Measurements from ENCODE around the gene ANXA6. TPM values are rescaled to one million over a fixed set of nuclear protein-coding genes. Genes with fewer than 3 reads are reported as not detected.

The ANXA6 gene
- total and polyA plus RNA-seq, 4 experiments from 2014 or later, result 229 to 342 (median 324) TPM

GRCh38 chr5:151150471-151151262 is 6.9 kb downstream of the ANXA6 start:
- H3K4me3 ChIP-seq (ENCODE audit: low read length in 2 of 2), result peak overlapping the region; percentile 1 to 38
- Mint-ChIP-seq H3K4me3 (peak overlapping the region; percentile 60 to 98 (median 86)), H3K36me3 (peaks cover 32 to 66% of the 10 kb centered on the region in 2 donors), H3K27me3 (no peaks in the 10 kb centered on the region), H3K27ac (peak overlapping the region; percentile 94 to 99 (median 96)), H3K4me1 (peaks cover 78 to 100% (median 90%) of the 10 kb centered on the region in 4 donors), H3K9me3 (no peaks in the 10 kb centered on the region)
- CTCF ChIA-PET (ENCODE audit: partially characterized antibody), result interaction anchor here (0.9 to 50.2 kb wide), 7 partner anchors 3 to 102 kb away, joined by 3 to 2066 read pairs (median 8); partner anchors contain the start of gene ANXA6
- POLR2A ChIA-PET (ENCODE audit: partially characterized antibody), result interaction anchor here (0.7 to 13.9 kb wide), 16 partner anchors 8 to 622 kb away, joined by 3 to 249 read pairs (median 8); partner anchors contain the start of genes CCDC69 and GM2A
- peaks cover 100% of the 10 kb centered on the region for H3K4me1 ChIP-seq (ENCODE audit: insufficient read depth, low read length)
- peaks cover 21% of the 10 kb centered on the region for H3K36me3 ChIP-seq (ENCODE audit: insufficient read depth, low read length)
- H3K27me3 ChIP-seq (ENCODE audit: insufficient read depth, low read length), result no peaks in the 10 kb centered on the region
- peak overlapping the region; percentile 84 for H3K27ac ChIP-seq (ENCODE audit: low read depth, low read length)
- peak; percentile 81 to 94 (median 83) for DNase-seq
- intact Hi-C loops (cut with micrococcal nuclease), result loop anchor here (1.0 to 10.0 kb wide), 4 partner anchors 9 to 696 kb away; no protein-coding TSS in a partner anchor
- H3K9me3 ChIP-seq (ENCODE audit: control insufficient read depth in 1 of 2, low read length in 2 of 2), result no peaks in the 10 kb centered on the region

DNA sequence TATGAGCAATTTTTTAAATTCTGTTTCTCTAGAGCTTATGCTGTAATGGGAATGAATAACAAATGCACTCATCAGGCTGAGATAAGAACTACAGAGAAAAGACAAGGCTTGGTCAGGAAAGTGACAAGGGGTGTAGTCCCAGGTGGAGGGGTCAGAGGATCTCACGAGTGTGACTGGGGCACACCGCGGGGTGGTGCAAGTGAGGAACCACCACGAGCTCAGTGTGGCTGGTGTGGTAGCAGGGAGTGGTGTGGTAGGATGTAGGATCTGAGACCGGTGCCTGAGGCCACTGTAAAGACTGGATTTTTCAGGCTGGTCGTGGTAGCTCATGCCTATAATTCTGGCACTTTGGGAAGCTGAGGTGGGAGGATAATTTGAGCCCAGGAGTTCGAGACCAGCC is 9.0 kb downstream of the ANXA6 start:
- H3K27ac ChIP-seq (ENCODE audit: low read depth, low read length), result peak overlapping the region; percentile 34
- H3K9me3 ChIP-seq (ENCODE audit: control insufficient read depth in 1 of 2, low read length in 2 of 2), result no peaks in the 10 kb centered on the region
- POLR2A ChIA-PET (ENCODE audit: partially characterized antibody), result interaction anchor here (0.8 to 13.9 kb wide), 9 partner anchors 6 to 65 kb away, joined by 3 to 249 read pairs (median 4); partner anchors contain the start of gene ANXA6
- H3K36me3 Mint-ChIP-seq, result peaks cover 44 to 72% of the 10 kb centered on the region in 2 donors
- peak overlapping the region; percentile 29 to 86 (median 76) for H3K4me3 Mint-ChIP-seq
- H3K27me3 ChIP-seq (ENCODE audit: insufficient read depth, low read length), result no peaks in the 10 kb centered on the region
- no peaks in the 10 kb centered on the region for H3K9me3 Mint-ChIP-seq
- H3K36me3 ChIP-seq (ENCODE audit: insufficient read depth, low read length), result peaks cover 35% of the 10 kb centered on the region
- peak overlapping the region in 1 of 2 donors; percentile 14 for H3K4me3 ChIP-seq (ENCODE audit: low read length in 2 of 2)
- H3K27ac Mint-ChIP-seq, result peak overlapping the region; percentile 94 to 97 (median 95)
- H3K4me1 ChIP-seq (ENCODE audit: insufficient read depth, low read length), result peaks cover 100% of the 10 kb centered on the region
- CTCF ChIA-PET (ENCODE audit: partially characterized antibody), result interaction anchor here (0.7 to 50.2 kb wide), 5 partner anchors 5 to 97 kb away, joined by 3 to 2066 read pairs (median 4); partner anchors contain the start of genes ANXA6 and TNIP1
- intact Hi-C loops (cut with micrococcal nuclease), result no loop called here
- no peaks in the 10 kb centered on the region for H3K27me3 Mint-ChIP-seq
- H3K4me1 Mint-ChIP-seq, result peaks cover 81 to 100% (median 93%) of the 10 kb centered on the region in 4 donors
- no peak for DNase-seq

DNA sequence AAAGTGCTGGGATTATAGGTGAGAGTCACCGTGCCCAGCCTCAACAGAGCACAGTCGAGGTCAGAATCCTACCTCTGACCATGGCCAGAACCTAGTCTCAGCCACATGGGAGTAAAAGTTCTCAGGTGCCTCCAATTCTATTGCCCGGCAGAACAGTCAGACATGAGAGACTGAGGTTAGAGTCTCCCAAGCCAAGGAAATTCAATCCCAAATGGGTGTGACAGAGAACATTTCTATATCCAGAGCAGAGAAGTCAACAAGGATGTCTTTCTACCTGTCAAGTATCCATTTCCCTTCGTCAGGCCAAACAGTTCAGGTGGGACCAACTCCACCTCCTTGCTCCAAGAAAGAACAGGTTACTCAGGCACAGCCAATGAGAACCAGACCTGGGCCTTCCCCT is 10.5 kb downstream of the ANXA6 start:
- H3K36me3 Mint-ChIP-seq, result peaks cover 42 to 73% of the 10 kb centered on the region in 2 donors
- H3K4me1 Mint-ChIP-seq, result peaks cover 80 to 100% (median 92%) of the 10 kb centered on the region in 4 donors
- no peaks in the 10 kb centered on the region for H3K27me3 ChIP-seq (ENCODE audit: insufficient read depth, low read length)
- H3K36me3 ChIP-seq (ENCODE audit: insufficient read depth, low read length), result peaks cover 42% of the 10 kb centered on the region
- no peaks in the 10 kb centered on the region for H3K9me3 Mint-ChIP-seq
- H3K27ac Mint-ChIP-seq, result peak overlapping the region; percentile 77 to 96 (median 94)
- CTCF ChIA-PET (ENCODE audit: partially characterized antibody), result interaction anchor here (40.5 to 50.2 kb wide), 2 partner anchors 6 to 14 kb away, joined by 2066 read pairs; partner anchors contain the start of gene ANXA6
- H3K27me3 Mint-ChIP-seq, result no peaks in the 10 kb centered on the region
- H3K27ac ChIP-seq (ENCODE audit: low read depth, low read length), result peak overlapping the region; percentile 34
- no peak overlapping the region for H3K4me3 ChIP-seq (ENCODE audit: low read length in 2 of 2)
- peaks cover 100% of the 10 kb centered on the region for H3K4me1 ChIP-seq (ENCODE audit: insufficient read depth, low read length)
- H3K4me3 Mint-ChIP-seq, result peak overlapping the region in 5 of 8 donors; percentile 21 to 86 (median 38)
- POLR2A ChIA-PET (ENCODE audit: partially characterized antibody), result interaction anchor here (0.6 to 13.9 kb wide), 5 partner anchors 10 to 67 kb away, joined by 3 to 249 read pairs (median 4); partner anchors contain the start of gene ANXA6
- no peaks in the 10 kb centered on the region for H3K9me3 ChIP-seq (ENCODE audit: control insufficient read depth in 1 of 2, low read length in 2 of 2)
- intact Hi-C loops (cut with micrococcal nuclease), result no loop called here
- DNase-seq, result no peak

DNA sequence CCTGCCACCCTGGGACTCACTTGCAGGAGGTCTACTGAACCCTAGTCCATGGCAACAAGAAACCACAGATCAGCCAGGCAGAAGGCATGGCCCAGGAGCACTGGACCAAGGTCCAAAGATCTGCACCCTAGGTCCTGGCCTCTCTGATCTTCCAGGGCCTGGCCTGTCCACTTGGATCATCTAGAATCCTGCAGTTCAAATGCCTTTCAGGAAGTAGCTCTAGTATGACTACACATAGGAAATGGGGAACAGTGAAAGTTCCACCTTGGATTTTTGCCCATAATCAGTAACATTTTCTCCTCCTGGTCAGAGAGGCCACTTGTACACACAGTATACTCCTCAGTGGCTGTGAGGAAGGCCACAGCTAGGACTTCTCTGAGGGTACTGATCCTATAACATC is 11.5 kb downstream of the ANXA6 start:
- H3K27me3 Mint-ChIP-seq, result no peaks in the 10 kb centered on the region
- H3K27me3 ChIP-seq (ENCODE audit: insufficient read depth, low read length), result no peaks in the 10 kb centered on the region
- H3K4me3 ChIP-seq (ENCODE audit: low read length in 2 of 2), result no peak overlapping the region
- intact Hi-C loops (cut with micrococcal nuclease), result no loop called here
- H3K9me3 ChIP-seq (ENCODE audit: control insufficient read depth in 1 of 2, low read length in 2 of 2), result no peaks in the 10 kb centered on the region
- peak overlapping the region in 7 of 8 donors; percentile 34 to 76 (median 47) for H3K4me3 Mint-ChIP-seq
- peaks cover 80 to 100% (median 92%) of the 10 kb centered on the region in 4 donors for H3K4me1 Mint-ChIP-seq
- peaks cover 42% of the 10 kb centered on the region for H3K36me3 ChIP-seq (ENCODE audit: insufficient read depth, low read length)
- H3K27ac ChIP-seq (ENCODE audit: low read depth, low read length), result peak overlapping the region; percentile 39
- DNase-seq, result no peak
- peaks cover 51 to 74% of the 10 kb centered on the region in 2 donors for H3K36me3 Mint-ChIP-seq
- peak overlapping the region; percentile 83 to 95 (median 92) for H3K27ac Mint-ChIP-seq
- ChIA-PET POLR2A (ENCODE audit: partially characterized antibody) (interaction anchor here (1.5 to 13.9 kb wide), 4 partner anchors 7 to 78 kb away, joined by 4 to 249 read pairs (median 104); partner anchors contain the start of genes ANXA6 and CCDC69), CTCF (ENCODE audit: partially characterized antibody) (interaction anchor here (40.5 to 50.2 kb wide), 2 partner anchors 7 to 13 kb away, joined by 2066 read pairs; partner anchors contain the start of gene ANXA6)
- no peaks in the 10 kb centered on the region for H3K9me3 Mint-ChIP-seq
- peaks cover 100% of the 10 kb centered on the region for H3K4me1 ChIP-seq (ENCODE audit: insufficient read depth, low read length)

DNA sequence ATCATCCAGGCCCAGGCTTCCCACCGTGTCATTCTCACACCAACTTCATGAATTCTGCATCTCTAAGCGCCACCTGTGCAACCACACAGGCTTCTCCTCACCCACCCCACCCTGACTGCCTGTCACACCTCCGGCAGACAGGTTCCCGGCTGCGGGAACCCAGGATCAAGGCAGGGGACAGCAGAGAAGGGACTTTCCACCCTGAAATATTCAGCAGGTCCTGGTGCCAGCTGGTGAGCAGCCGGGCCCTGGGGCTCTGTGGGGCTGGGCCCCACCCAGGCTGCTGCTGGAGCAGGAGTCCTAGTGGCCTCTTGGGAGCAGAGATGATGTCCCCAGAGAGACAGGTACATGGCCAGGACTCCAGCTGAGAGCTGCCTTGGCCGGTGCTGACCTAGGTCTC is 12.7 kb downstream of the ANXA6 start:
- H3K9me3 ChIP-seq (ENCODE audit: control insufficient read depth in 1 of 2, low read length in 2 of 2), result no peaks in the 10 kb centered on the region
- peaks cover 100% of the 10 kb centered on the region for H3K4me1 ChIP-seq (ENCODE audit: insufficient read depth, low read length)
- peak overlapping the region; percentile 37 for H3K27ac ChIP-seq (ENCODE audit: low read depth, low read length)
- H3K27me3 ChIP-seq (ENCODE audit: insufficient read depth, low read length), result no peaks in the 10 kb centered on the region
- Mint-ChIP-seq H3K36me3 (peaks cover 52 to 76% of the 10 kb centered on the region in 2 donors), H3K27ac (peak overlapping the region; percentile 85 to 96 (median 94)), H3K4me1 (peaks cover 78 to 100% (median 93%) of the 10 kb centered on the region in 4 donors), H3K9me3 (no peaks in the 10 kb centered on the region), H3K4me3 (peak overlapping the region in 5 of 8 donors; percentile 29 to 79 (median 48)), H3K27me3 (no peaks in the 10 kb centered on the region)
- no peak for DNase-seq
- H3K4me3 ChIP-seq (ENCODE audit: low read length in 2 of 2), result no peak overlapping the region
- peaks cover 42% of the 10 kb centered on the region for H3K36me3 ChIP-seq (ENCODE audit: insufficient read depth, low read length)
- intact Hi-C loops (cut with micrococcal nuclease), result no loop called here
- POLR2A ChIA-PET (ENCODE audit: partially characterized antibody), result interaction anchor here (0.7 to 13.9 kb wide), 6 partner anchors 8 to 79 kb away, joined by 3 to 249 read pairs (median 4); partner anchors contain the start of genes ANXA6, CCDC69 and TNIP1
- CTCF ChIA-PET (ENCODE audit: partially characterized antibody), result interaction anchor here (40.5 to 50.2 kb wide), 2 partner anchors 9 to 12 kb away, joined by 2066 read pairs; partner anchors contain the start of gene ANXA6

DNA sequence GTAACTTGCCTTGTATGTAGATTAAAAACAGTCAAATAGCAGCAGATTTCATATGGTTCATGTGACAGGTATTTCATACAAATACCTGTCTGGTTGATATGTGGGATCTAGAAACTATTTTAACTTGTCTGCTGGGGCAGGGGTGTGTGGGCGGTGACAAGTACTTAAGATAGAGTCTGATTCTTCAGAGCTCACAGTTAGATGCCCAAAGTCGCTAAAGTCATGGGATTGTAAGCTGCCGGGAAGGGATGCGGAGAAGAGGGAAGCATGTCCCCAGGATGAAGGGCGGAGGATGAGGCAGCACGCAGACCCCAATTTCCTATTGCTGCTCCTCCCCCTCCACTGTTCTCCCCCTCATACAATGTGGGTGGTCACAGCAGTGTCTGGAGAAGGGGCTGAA is 13.3 kb downstream of the ANXA6 start:
- peak overlapping the region; percentile 65 to 96 (median 94) for H3K27ac Mint-ChIP-seq
- no peaks in the 10 kb centered on the region for H3K9me3 Mint-ChIP-seq
- Histone ChIP-seq H3K27ac (ENCODE audit: low read depth, low read length) (peak overlapping the region; percentile 68), H3K4me1 (ENCODE audit: insufficient read depth, low read length) (peaks cover 100% of the 10 kb centered on the region), H3K27me3 (ENCODE audit: insufficient read depth, low read length) (no peaks in the 10 kb centered on the region), H3K4me3 (ENCODE audit: low read length in 2 of 2) (no peak overlapping the region), H3K9me3 (ENCODE audit: control insufficient read depth in 1 of 2, low read length in 2 of 2) (no peaks in the 10 kb centered on the region), H3K36me3 (ENCODE audit: insufficient read depth, low read length) (peaks cover 47% of the 10 kb centered on the region)
- no peak for DNase-seq
- intact Hi-C loops (cut with micrococcal nuclease), result no loop called here
- ChIA-PET POLR2A (ENCODE audit: partially characterized antibody) (interaction anchor here (1.1 to 8.6 kb wide), 3 partner anchors 9 to 63 kb away, joined by 3 to 204 read pairs (median 9); partner anchors contain the start of genes ANXA6 and TNIP1), CTCF (ENCODE audit: partially characterized antibody) (interaction anchor here (0.9 to 50.2 kb wide), 3 partner anchors 9 to 93 kb away, joined by 3 to 2066 read pairs (median 2066); partner anchors contain the start of gene ANXA6)
- H3K4me3 Mint-ChIP-seq, result peak overlapping the region in 6 of 8 donors; percentile 25 to 79 (median 53)
- H3K36me3 Mint-ChIP-seq, result peaks cover 56 to 81% of the 10 kb centered on the region in 2 donors
- H3K4me1 Mint-ChIP-seq, result peaks cover 80 to 100% (median 93%) of the 10 kb centered on the region in 4 donors
- no peaks in the 10 kb centered on the region for H3K27me3 Mint-ChIP-seq
